C4-2B (cell line): ENCODE data around the gene DYNLT5.
"Not testable (repeated sequence)": the region's sequence is repeated elsewhere in the genome, so short reads cannot be mapped to it uniquely, and the experiment has no call there.

Experiments
- H3K27ac ChIP-seq: fragments of 450-650 bp; 2 replicates; pipeline ENCODE4 v1.5.1; 2017
- ZFX ChIP-seq: fragments of 450-650 bp; IDR thresholded peaks from 2 replicates; pipeline ENCODE4 v1.6.1; 2017
- TF ChIP-seq, protein P1 (sequence below): fragments of 450-650 bp; conservative IDR thresholded peaks from 2 replicates; pipeline ENCODE4 v1.5.1; 2017; ENCODE audit warnings: mild to moderate bottlenecking

Gene DYNLT5

DNA sequence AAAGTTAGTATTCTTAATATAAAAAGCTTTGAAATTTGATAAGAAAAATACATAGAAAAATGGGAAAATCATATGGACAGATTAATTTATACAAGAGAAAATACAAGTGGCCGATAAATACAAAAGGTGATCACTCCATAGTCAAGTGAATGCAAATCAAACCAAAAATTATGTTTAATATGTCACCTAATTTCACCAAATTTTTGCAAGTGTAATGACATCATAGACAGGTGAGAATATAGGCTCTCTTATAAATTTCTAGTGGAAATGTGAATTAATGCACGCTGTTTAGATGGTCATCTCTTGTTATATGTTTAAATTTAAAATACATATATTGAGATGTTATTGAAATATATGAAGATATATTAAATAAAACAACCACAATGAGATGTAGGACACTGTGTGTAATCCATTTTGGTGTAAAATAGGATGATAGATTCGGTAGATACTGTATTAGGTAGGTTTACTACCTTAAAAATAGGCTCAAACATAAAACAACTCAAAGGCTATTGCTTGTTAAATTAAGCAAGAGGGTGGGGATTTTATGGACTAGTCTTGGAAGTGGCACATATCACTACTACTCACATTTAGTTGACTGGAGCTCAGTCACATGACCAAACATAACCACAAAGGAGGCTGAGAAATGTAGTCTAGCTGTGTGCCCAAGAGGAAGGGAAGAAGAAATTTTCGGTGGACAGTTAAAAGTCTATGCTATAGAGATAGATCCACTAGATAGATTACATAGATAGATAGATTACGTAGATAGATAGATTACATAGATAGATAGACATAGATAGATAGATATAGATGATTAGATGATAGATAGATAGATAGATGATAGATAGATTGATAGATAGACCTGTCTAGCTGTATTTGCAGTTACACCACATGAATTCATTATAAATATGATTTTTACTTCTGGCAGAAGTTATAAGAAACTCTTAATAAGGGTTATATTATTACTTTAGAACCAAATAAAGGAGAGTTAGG, 39.7 kb downstream of the DYNLT5 start:
- no peak overlapping the region for H3K27ac ChIP-seq
- TF ChIP-seq, protein P1, sequence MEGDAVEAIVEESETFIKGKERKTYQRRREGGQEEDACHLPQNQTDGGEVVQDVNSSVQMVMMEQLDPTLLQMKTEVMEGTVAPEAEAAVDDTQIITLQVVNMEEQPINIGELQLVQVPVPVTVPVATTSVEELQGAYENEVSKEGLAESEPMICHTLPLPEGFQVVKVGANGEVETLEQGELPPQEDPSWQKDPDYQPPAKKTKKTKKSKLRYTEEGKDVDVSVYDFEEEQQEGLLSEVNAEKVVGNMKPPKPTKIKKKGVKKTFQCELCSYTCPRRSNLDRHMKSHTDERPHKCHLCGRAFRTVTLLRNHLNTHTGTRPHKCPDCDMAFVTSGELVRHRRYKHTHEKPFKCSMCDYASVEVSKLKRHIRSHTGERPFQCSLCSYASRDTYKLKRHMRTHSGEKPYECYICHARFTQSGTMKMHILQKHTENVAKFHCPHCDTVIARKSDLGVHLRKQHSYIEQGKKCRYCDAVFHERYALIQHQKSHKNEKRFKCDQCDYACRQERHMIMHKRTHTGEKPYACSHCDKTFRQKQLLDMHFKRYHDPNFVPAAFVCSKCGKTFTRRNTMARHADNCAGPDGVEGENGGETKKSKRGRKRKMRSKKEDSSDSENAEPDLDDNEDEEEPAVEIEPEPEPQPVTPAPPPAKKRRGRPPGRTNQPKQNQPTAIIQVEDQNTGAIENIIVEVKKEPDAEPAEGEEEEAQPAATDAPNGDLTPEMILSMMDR: no peak
- TF ChIP-seq ZFX: no peak

DNA sequence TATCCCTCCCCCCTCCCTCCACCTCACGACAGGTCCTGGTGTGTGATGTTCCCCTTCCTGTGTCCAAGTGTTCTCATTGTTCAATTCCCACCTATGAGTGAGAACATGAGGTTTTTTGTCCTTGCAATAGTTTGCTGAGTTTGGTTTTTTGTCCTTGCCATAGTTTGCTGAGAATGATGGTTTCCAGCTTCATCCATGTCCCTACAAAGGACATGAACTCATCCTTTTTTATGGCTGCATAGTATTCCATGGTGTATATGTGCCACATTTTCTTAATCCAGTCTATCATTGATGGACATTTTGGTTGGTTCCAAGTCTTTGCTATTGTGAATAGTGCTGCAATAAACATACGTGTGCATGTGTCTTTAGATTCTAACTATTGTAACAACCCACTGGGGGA, 43.6 kb downstream of the DYNLT5 start:
- not testable (repeated sequence) for H3K27ac ChIP-seq

DNA sequence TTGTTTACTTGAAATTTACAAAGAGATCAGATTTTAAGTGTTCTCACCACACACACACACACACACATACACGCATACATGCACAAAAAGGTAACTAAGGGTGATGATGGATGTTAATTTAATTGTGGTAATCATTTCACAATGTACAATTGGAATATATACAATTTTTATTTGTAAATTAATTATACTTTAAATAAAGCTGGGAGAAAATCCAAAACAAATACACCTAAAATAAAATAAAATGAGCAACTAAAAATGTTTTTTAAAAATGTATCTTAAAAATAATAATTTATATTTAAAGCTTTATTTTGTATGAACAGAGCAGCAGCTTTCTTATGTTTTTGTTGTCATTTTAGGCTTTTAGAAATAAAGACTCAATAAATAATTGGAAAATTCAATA, 57.0 kb downstream of the DYNLT5 start:
- TF ChIP-seq ZFX: no peak
- TF ChIP-seq, protein P1: no peak
- H3K27ac ChIP-seq: no peak overlapping the region

DNA sequence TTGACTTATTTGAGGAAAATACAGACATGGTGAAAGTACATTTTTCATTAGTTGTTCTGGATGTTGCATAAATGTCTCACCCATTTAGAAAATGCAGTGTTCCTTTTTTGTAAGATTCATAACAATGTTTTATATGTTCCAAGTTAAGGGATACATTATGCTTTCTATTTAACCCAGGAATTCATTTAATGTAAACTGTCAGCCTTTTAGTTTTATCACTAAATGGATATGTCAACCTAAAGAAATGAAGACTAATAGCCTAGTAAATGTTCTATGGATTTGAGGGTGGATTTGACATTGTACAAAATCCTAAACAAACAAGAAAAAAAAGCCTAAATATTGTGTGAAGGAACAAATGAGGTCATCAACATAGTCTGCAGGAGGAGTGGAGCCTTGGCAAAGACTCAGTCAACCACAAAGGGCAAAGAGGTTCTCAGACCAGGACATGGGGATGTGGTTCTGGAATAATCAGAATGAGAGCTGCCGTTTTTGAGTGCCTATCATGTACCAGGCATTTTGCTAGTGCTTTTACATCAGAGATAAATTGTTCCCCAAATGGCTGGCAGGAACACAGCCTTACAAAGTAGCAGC, 57.6 kb downstream of the DYNLT5 start:
- TF ChIP-seq, protein P1: no peak
- TF ChIP-seq ZFX: no peak
- no peak overlapping the region for H3K27ac ChIP-seq

DNA sequence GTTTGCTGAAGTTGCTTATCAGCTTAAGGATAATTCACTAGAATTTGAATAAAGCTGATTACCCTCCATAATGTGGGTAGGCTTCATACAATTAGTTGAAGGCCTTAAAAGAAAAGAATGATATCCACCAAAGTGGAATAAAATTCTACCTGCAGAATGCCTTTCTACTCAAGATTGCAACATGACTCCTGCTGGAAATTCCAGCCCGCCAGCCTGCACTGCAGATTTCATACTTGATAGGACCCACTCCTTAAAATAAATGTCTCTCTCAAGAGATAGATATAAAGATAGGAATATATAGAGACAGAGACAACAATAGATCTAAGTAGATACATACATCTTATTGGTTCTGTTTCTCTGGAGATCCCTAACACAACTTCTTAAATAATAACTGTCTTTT, 72.5 kb downstream of the DYNLT5 start:
- H3K27ac ChIP-seq: no peak overlapping the region
- TF ChIP-seq, protein P1: no peak
- TF ChIP-seq ZFX: no peak
